ENCODE measurements around the gene ARHGAP22.

ARHGAP22 gene

GRCh38 chr10:48607356-48608278 is 2.7 kb upstream of the ARHGAP22 start:
- no peaks in the 10 kb centered on the region for H3K9me3 Mint-ChIP-seq
- H3K27ac Mint-ChIP-seq, result no peak overlapping the region
- DNase-seq, result no peak
- no peaks in the 10 kb centered on the region for H3K36me3 Mint-ChIP-seq (ENCODE audit: low read depth)
- peaks cover 4% of the 10 kb centered on the region for H3K4me1 Mint-ChIP-seq
- H3K4me3 Mint-ChIP-seq, result no peak overlapping the region
- TF ChIP-seq CTCF (IDR thresholded peaks at IDR 0.05), result no peak
- peaks cover 66% of the 10 kb centered on the region for H3K27me3 Mint-ChIP-seq (ENCODE audit: low read depth, poor library complexity)

GRCh38 chr10:48606530-48607355 is 1.9 kb upstream of the ARHGAP22 start:
- Mint-ChIP-seq H3K4me1 (peaks cover 4% of the 10 kb centered on the region), H3K36me3 (ENCODE audit: low read depth) (no peaks in the 10 kb centered on the region), H3K9me3 (no peaks in the 10 kb centered on the region), H3K27ac (no peak overlapping the region), H3K27me3 (ENCODE audit: low read depth, poor library complexity) (peaks cover 68% of the 10 kb centered on the region), H3K4me3 (no peak overlapping the region)
- no peak for TF ChIP-seq CTCF (IDR thresholded peaks at IDR 0.05)
- DNase-seq, result no peak

GRCh38 chr10:48605786-48606529 is 1.1 kb upstream of the ARHGAP22 start:
- TF ChIP-seq CTCF (IDR thresholded peaks at IDR 0.05), result no peak
- Mint-ChIP-seq H3K36me3 (ENCODE audit: low read depth) (no peaks in the 10 kb centered on the region), H3K4me1 (peaks cover 4% of the 10 kb centered on the region), H3K4me3 (peak overlapping the region; percentile 12), H3K27me3 (ENCODE audit: low read depth, poor library complexity) (peaks cover 63% of the 10 kb centered on the region), H3K9me3 (no peaks in the 10 kb centered on the region), H3K27ac (no peak overlapping the region)
- no peak for DNase-seq

- no peaks in the 10 kb centered on the region for H3K36me3 Mint-ChIP-seq (ENCODE audit: low read depth)
- no peak for DNase-seq
- peaks cover 67% of the 10 kb centered on the region for H3K27me3 Mint-ChIP-seq (ENCODE audit: low read depth, poor library complexity)
- H3K4me3 Mint-ChIP-seq, result peak overlapping the region; percentile 77
- H3K27ac Mint-ChIP-seq, result no peak overlapping the region
- H3K4me1 Mint-ChIP-seq, result peaks cover 4% of the 10 kb centered on the region
- no peaks in the 10 kb centered on the region for H3K9me3 Mint-ChIP-seq
- TF ChIP-seq CTCF (IDR thresholded peaks at IDR 0.05), result no peak
These were observed 558 bp downstream of the ARHGAP22 start for GRCh38 chr10:48604039-48604990.
